Stimulated activated CD8-positive, alpha-beta memory T cell treated with anti-CD3 and anti-CD28 coated beads, Interleukin-7, amount 100 ng/mL, for 4 hours (primary cell): ENCODE measurements around the gene CBX1.

Source experiments
- DNase-seq, 2 donors: peaks; one replicate each; pipeline ENCODE4 v3.0.0-alpha.2; 2020; ENCODE audit warnings: low read depth in 2 of 2

CBX1 gene

DNA sequence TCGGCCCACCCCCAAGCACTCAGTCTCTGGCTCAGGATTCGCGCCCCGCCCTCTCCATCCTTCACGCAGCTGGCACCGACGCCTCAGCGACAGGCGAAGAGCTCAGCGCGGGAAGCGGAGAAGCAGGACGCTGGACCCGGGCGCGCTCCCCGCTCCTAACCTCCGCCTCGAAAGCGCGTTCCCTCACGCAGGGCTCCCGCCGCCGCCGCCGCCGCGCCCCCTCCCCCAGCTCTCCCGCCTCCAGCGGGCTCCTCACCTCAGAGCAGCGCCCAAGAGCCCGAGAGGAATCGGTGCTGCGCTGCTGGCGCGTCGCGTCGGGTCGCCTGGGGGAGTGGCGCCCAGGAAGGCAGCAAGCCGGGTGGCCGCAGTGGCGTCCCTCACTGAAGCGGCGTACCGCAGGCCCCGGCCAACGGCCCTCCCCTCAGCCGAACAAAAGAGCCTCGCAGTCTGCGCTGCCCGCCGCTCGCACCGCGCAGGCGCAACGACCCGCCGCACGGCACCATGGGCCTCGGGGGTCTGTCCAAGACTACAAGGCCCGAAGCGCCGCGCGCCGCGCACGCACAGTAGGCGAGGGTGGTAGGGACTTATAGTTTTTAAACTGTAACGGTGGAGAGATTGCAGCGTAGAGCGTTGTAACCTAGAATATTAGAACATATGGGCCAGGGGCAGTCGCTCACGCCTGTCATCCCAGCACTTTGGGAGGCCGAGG is at the start of gene CBX1:
Gene CBX1, minus strand, starts transcription at position 467 of the 709 bp plus-strand sequence. CDS start 24,474 bp downstream, outside the sequence.
- peak; percentile 87 to 93 for DNase-seq

DNA sequence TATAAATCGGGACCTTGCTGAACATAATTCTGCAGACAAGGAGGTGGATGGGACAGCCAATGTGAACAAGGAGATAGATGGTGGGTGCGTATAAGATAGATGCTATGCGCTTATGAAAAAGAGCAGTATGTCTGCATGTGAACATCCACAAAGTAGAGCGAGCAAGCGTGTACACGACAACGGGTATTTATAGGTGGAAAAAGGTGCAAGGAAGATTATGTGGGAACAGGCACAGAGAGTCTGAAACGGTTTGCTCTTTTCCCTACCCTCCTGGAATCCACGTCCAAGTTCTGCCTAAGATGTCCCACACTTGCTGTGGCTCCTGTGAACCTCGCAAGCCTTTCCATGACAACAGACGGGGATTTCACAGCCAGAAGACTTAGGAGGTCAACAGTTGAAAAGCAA is 49.3 kb upstream of the CBX1 start:
- DNase-seq, result no peak

GRCh38 chr17:48149787-48150463 is 48.6 kb upstream of the CBX1 start:
- no peak for DNase-seq

GRCh38 chr17:48148854-48149786 is 47.8 kb upstream of the CBX1 start:
- no peak for DNase-seq

DNA sequence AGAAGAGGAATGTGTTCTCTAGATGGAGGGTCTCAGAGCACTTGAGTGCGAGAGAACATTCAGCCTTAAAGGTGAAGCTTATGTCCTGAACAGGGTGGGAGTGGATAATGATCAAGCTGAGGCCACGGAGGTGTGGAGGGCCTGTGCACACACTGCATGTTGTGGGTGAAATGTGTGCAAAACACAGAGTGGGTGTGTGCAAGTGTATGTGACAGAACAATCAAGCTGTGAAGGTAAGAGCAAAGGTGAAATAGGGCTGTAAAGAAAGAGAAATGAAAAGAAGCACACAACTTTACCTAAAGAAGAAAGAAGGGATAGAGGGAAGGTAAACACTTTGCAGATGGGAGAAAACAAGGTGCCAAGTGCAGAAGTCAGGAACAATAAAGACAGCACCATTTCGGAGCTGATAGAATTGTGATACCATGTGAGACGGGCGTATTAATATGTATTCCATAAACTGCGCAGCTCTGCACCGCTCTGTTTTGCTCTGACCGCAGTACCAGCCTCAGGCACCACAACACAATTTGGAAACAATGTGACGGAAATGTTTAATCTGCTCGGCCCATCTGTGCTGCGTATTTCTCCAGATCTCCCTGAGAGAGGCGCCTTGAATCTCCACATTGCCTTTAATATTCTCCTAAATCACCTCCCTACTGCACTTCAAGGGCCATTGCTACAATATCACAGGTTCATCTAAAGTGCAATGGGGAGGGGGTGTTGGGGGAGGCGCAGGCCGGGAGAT is 46.9 kb upstream of the CBX1 start:
- no peak for DNase-seq

DNA sequence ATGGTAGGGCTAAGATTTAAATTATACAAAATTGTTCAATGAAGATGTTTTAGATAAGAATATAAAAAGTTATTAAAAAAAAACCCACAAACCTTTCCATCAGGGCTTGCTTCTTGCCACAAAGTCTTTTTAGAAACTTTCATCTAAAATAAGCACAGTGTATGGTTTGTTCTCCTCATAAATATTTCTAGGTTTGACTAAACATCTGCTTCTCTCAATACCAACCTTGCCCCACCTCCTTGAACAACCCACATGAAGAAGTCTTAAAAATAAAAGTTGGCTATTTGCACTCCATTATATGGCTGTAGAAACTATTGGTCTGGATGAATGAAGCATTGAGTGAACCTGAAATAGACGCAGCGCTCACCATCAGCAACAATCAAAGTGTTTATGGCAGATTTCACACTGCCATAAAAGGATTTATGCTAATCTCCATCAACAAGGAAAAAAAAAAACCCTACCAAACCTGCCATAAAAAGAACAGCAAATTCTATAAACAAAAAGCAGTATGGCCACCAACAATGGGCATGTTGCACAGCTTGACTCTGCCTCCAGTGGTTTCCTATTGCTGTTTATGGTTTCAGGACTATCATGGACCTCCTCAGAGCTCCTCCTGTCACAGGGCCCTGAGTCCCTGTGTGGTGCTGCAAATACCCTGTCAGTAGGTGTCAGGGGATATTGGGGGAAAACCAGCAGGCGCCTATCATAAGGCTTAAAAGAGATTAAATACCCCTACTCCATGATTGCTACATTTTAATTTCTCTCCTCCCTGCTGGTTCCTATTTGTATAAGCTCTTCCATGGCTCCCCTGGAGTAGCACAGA is 43.9 kb upstream of the CBX1 start:
- no peak for DNase-seq

- no peak for DNase-seq
Observed at GRCh38 chr17:48144231-48144630, 43.0 kb upstream of the CBX1 start.

DNA sequence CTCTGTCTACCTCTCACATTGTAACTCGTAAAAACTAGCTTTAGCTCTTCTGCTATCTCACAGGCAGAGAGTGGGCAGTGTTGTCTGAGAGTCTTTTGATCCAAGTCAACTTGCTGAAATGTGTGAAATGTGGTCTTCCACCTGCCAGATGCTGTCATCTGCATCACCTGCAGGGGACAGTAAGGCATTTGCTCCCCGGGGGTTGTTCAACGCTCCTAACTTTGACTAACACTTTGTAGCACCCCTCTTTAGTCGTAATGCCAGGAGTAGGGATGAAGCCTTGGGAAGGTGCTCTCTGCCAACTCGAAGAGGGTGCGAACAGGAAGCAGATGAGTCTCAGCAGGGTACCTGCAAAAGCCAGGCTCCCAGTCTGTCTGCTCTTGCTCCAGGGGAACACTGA is 42.4 kb upstream of the CBX1 start:
- DNase-seq, result no peak

GRCh38 chr17:48139944-48140343 is 38.7 kb upstream of the CBX1 start:
- no peak for DNase-seq

- DNase-seq, result no peak
Observed at GRCh38 chr17:48137656-48138055, 36.4 kb upstream of the CBX1 start.

GRCh38 chr17:48134912-48135480 is 33.7 kb upstream of the CBX1 start:
- no peak for DNase-seq

DNA sequence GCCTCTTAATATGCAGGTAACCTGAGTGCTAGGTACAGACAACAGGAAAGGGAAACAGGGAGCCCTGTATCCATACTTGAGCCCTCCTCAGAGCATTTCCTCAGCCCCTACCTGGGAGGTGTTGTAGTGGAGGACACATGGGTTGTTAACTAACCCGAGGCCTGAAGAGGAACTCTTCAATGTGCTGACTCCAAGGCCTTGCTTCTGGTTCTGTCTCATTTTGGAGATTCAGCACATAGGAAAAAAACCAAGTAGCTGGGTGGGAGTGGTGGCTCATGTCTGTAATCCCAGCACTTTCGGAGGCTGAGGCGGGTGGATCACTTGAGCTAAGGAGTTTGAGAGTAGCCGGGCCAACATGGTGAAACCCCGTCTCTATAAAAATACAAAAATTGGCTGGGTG is 31.1 kb upstream of the CBX1 start:
- no peak for DNase-seq

DNA sequence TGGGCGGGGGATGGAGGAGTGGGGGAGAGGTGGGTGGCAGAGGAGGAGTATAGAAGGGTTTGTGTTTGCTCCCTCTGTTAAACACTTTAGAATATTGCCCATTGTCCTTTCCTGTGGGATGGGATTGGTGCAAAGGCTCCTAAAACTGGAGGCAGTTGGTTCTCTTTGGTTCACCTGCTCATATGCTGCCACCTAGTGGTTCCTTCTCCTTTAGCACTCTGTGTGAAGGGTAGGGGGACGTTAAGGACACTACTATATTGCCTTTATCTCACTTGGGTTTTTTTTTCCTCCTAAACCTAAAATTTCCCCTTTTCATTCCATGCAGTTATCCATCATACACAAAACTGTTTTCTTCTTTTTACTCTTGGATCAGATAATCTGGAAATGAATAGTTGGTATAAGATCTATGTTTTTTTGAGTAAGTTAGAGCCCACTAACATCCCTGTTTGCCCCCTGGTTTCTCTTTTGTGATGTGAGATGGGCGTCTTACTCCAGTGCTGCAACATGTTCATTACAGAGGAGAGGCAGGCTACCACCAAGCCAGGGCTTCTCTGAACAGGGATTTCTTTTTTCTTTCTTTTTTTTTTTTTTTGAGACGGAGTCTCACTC is 30.0 kb upstream of the CBX1 start:
- DNase-seq, result peak; percentile 15 to 38

- DNase-seq, result no peak
Observed at GRCh38 chr17:48129981-48130380, 28.7 kb upstream of the CBX1 start.

- DNase-seq, result no peak
Observed at GRCh38 chr17:48128400-48128799, 27.1 kb upstream of the CBX1 start.

- no peak for DNase-seq
Observed at GRCh38 chr17:48127371-48128051, 26.2 kb upstream of the CBX1 start.

DNA sequence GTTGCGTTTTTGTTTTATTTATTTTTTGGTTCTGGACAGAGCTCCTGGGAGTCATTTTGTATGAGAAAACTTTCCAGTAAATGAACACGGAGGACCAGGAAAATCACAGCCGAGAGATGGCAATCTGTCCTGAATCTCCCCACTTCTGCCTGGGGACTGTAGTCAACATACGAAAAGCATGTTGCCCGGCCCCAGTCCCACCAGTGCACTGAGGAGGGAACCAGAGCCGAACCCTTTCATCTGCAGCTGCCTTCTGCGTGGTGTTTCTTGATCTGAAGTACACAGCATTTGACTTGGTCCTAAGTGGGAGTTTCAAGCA is 25.2 kb upstream of the CBX1 start:
- DNase-seq, result no peak

DNA sequence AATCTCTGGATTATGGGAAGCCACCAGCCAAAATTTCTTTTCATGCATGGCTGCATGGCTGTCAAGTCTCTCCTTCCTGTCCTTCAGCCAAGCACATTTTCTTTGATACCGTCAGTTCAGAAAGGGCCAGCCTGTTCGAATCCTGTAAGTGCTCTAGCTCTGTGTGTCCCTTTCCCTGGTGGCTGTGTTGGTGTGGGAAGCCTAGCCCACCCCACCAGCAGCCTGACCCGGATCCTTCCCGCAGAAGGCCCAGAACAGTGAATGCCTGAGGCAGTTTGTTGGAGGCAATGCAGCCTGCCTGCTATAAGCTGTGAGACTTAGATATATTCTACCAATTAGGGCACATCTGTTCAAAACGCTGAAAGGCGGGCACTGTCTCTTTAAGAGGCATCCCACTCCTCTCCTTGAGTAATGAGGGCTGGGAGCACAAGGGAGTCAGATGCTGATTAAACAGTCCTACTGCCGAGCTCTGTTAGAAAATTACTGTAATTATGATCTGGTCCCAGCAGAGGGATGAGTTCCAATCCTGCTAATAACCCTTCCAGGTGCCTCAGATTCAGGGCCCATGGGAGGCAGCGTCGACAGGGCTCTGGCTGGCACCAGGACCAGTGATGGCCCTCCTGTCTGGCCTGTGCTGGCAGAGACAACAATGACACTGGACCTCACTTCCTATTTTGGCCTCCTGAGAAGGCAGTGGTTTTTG is 24.7 kb upstream of the CBX1 start:
- no peak for DNase-seq

DNA sequence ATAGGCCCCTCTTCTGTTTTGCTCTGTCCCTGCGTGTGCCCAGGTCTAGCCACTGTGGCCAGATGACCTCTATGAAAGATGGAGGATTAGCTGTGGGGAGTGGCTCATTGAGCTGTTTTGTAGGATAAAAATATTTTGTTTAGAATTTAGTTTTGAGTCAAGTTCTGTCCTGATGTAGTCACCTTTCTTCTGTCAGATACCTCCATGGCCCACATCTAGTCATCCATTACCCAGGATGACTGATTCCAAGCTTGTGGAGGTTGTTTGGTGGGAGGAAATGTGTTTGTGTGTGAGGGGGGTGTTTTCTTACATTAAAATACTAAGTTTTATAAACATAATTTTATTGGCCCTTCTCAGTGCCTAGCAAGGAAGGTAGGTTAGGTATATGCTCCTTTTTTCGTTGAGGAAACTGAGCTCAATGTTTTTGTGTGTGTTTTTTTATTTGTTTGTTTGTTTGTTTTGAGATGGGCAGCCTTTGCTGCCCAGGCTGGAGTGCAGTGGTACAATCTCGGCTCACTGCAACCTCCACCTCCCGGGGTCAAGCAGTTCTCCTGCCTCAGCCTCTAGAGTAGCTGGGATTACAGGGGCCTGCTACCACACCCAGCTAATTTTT is 22.6 kb upstream of the CBX1 start:
- DNase-seq, result no peak
